Mucosa of rectum (tissue), 2 donors: ENCODE results near the gene POLK.
"Not testable (repeated sequence)": the region's sequence is repeated elsewhere in the genome, so short reads cannot be mapped to it uniquely, and the experiment has no call there.

Experiments
- H3K27ac ChIP-seq, 2 donors: one replicate each; pipeline ENCODE4 v1.7.0; 2013; ENCODE audit warnings: inconsistent platforms in 2 of 2, low read depth in 2 of 2, low read length in 2 of 2
- H3K27me3 ChIP-seq, 2 donors: one replicate each; pipeline ENCODE4 v1.7.0; 2013; ENCODE audit warnings: low read length in 2 of 2; ENCODE audit not compliant: control insufficient read depth in 2 of 2, insufficient read depth in 2 of 2
- H3K36me3 ChIP-seq, 2 donors: one replicate each; pipeline ENCODE4 v1.7.0; 2013; ENCODE audit warnings: low read length in 2 of 2; ENCODE audit not compliant: control insufficient read depth in 2 of 2, insufficient read depth in 2 of 2
- H3K4me1 ChIP-seq, 2 donors: one replicate each; pipeline ENCODE4 v1.7.0; 2013; ENCODE audit warnings: low read length in 2 of 2, mild to moderate bottlenecking in 1 of 2; ENCODE audit not compliant: control insufficient read depth in 2 of 2, insufficient read depth in 2 of 2
- H3K4me3 ChIP-seq, 2 donors: one replicate each; pipeline ENCODE4 v1.7.0; 2013; ENCODE audit warnings: low read length in 2 of 2
- H3K9ac ChIP-seq, 2 donors: one replicate each; pipeline ENCODE4 v1.7.0; 2013; ENCODE audit warnings: low read length in 2 of 2, low read depth in 1 of 2, mild to moderate bottlenecking in 1 of 2
- H3K9me3 ChIP-seq, 2 donors: one replicate each; pipeline ENCODE4 v1.7.0; 2013; ENCODE audit warnings: low read length in 2 of 2; ENCODE audit not compliant: control insufficient read depth in 2 of 2
- donor health status: healthy.
- donor health status: Normal muscosa, but diverticular disease.

Gene POLK

DNA sequence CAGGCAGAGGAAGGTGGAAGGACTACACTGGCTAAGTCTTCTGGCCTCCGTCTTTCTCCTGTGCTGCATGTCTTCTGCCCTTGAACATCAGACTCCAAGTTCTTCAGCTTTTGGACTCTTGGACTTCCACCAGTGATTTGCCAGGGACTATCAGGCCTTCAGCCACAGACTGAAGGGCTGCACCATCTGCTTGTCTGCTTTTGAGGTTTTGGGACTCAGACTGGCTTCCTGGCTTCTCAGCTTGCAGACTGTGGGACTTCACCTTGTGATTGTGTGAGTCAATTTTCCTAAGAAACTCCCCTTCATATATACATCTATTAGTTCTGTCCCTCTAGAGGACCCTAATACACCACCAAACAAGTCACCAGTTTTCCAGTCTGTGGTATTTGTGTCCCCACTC is 89.9 kb downstream of the POLK start:
- Histone ChIP-seq H3K4me1 (no peaks in the 10 kb centered on the region), H3K9ac (no peak overlapping the region), H3K36me3 (peaks cover 7 to 10% of the 10 kb centered on the region in 2 donors), H3K27me3 (no peaks in the 10 kb centered on the region), H3K9me3 (no peaks in the 10 kb centered on the region), H3K4me3 (no peak overlapping the region), H3K27ac (no peak overlapping the region)

- Histone ChIP-seq H3K4me3 (no peak overlapping the region), H3K36me3 (peaks cover 7 to 10% of the 10 kb centered on the region in 2 donors), H3K9ac (no peak overlapping the region)
Observed at GRCh38 chr5:75601996-75602395, 90.3 kb downstream of the POLK start.

DNA sequence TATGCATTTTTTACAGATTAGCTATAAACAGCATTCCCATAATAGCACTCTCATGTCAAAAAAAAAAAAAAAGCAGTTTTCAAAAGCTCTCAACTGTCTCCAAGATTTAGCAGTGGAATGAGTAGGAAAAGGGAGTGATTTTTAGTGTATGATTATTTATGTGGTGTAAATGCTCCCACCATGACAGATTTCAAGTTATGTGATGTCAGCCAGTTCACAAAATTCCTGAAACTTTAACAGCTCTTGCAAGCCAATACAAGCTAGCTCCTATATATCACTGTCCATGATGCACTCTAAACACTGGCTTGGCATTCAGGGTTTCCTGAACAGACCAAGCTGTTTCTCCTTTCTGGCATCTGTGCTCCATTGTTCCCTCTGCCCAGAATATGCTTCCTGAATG is 91.7 kb downstream of the POLK start:
- H3K4me3 ChIP-seq, result no peak overlapping the region
- no peaks in the 10 kb centered on the region for H3K4me1 ChIP-seq
- no peak overlapping the region for H3K27ac ChIP-seq
- no peak overlapping the region for H3K9ac ChIP-seq
- no peaks in the 10 kb centered on the region for H3K9me3 ChIP-seq
- H3K27me3 ChIP-seq, result no peaks in the 10 kb centered on the region
- H3K36me3 ChIP-seq, result peaks cover 7 to 10% of the 10 kb centered on the region in 2 donors

More at GRCh38 chr5:75601996-75602395, 90.3 kb downstream of the POLK start:
- Histone ChIP-seq H3K27ac (no peak overlapping the region), H3K9me3 (no peaks in the 10 kb centered on the region), H3K27me3 (no peaks in the 10 kb centered on the region), H3K4me1 (no peaks in the 10 kb centered on the region)

DNA sequence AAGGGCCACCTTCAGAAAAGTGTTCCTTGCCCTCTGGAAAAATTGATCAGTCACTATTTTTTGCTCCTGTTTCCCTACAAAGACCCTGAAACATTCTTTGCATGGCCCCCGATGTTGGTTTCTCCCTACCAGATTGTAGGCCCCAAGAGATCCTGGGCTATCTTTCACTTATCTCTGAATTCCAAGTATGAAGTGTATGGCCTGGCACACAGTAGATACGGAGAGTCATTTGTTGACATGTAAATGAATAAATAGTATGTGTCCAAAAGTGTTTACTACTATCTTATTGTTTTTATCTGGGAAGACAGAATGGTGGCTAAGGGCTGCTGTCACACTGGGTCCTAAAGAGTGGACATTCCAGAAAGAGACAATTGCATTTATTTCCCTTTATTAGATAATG is 92.1 kb downstream of the POLK start:
- no peak overlapping the region for H3K4me3 ChIP-seq

DNA sequence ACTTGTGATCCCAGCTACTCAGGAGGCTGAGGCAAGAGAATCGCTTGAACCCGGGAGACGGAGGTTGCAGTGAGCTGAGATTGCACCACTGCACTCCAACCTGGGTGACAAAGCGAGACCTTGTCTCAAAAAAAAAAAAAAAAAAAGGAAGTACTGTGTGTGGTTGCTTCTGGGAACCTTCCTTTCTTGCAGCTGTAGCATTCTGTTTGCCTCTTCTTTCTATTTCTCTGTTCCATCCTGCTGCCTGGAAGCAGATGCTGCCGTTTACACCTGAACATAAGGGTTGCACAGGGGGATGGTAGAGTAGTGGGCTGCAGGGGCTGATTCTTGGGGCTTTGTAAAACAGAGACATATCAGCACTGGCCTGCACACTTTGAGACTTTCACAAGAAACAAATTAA is 95.7 kb downstream of the POLK start:
- not testable (repeated sequence) for H3K36me3 ChIP-seq, H3K4me3 ChIP-seq, H3K9me3 ChIP-seq, H3K27ac ChIP-seq, H3K27me3 ChIP-seq, H3K4me1 ChIP-seq, H3K9ac ChIP-seq

More for the DNA sequence above, 92.1 kb downstream of the POLK start:
- H3K27ac ChIP-seq, result no peak overlapping the region
- no peak overlapping the region for H3K9ac ChIP-seq
- H3K9me3 ChIP-seq, result no peaks in the 10 kb centered on the region
- no peaks in the 10 kb centered on the region for H3K27me3 ChIP-seq
- H3K36me3 ChIP-seq, result peaks cover 7 to 10% of the 10 kb centered on the region in 2 donors
- no peaks in the 10 kb centered on the region for H3K4me1 ChIP-seq

- Histone ChIP-seq H3K27ac (no peak overlapping the region), H3K36me3 (no peaks in the 10 kb centered on the region), H3K4me3 (no peak overlapping the region), H3K9ac (no peak overlapping the region), H3K4me1 (peaks cover 3 to 6% of the 10 kb centered on the region in 2 donors), H3K27me3 (no peaks in the 10 kb centered on the region), H3K9me3 (no peaks in the 10 kb centered on the region)
Observed at GRCh38 chr5:75608870-75609269, 97.2 kb downstream of the POLK start.

- Histone ChIP-seq H3K4me3 (no peak overlapping the region), H3K9ac (no peak overlapping the region), H3K36me3 (no peaks in the 10 kb centered on the region), H3K27ac (no peak overlapping the region), H3K9me3 (no peaks in the 10 kb centered on the region), H3K27me3 (no peaks in the 10 kb centered on the region), H3K4me1 (peaks cover 3 to 13% of the 10 kb centered on the region in 2 donors)
Observed at GRCh38 chr5:75610201-75610600, 98.5 kb downstream of the POLK start.

- Histone ChIP-seq H3K4me1 (peaks cover 3 to 13% of the 10 kb centered on the region in 2 donors), H3K4me3 (peak overlapping the region; percentile 73 to 84), H3K9ac (peak overlapping the region; percentile 86 to 87), H3K27ac (peak overlapping the region; percentile 80 to 81)
- not testable (repeated sequence) for H3K9me3 ChIP-seq, H3K27me3 ChIP-seq, H3K36me3 ChIP-seq
Observed at GRCh38 chr5:75610859-75611310, 99.2 kb downstream of the POLK start.

DNA sequence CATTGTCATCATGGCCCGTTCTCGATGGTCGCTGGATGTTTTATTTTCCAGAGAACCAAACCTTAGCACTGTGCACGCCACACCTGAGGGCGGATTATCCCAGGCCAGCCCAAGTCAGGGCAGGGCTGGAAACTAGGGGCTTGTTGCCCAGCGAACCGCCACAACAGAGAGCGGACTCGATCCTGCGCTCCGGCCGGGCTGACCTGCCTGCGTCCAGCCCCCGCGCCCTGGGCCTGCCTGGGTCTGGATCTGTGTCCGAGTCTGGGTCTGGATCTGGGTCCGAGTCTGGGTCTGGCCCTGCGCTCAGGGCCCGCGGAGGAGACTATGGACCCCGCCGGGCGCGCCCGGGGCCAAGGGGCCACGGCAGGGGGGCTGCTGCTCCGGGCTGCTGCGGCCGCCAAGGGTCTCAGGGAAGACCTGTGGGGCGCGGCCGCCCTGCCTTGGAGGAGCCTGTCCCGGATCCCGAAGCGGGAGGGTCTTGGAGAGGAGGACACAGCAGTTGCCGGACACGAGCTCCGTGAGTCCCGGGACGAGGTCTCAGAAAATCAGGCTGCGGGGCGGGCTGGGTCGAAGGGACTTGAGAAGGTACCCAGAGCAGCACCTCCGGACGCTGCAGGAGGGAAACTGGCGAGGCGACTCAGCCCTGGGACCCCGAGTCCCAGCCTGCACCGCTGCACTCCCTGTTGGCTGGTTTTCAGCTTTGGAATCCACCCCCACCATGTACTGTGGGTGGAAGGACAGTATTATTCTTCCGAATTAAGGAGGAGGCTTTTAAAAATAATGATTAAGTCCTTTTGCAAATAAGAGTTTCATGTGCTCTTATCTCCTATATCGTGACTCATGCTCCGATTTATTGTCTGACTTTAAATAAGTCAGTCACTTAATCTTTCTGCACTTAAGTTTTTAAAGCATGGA is 99.9 kb downstream of the POLK start, which contains the start of gene ANKDD1B:
Gene ANKDD1B (plus strand): TSS at position 143 of the 915 bp plus-strand sequence. CDS start 182 bp downstream, at position 325.
- Histone ChIP-seq H3K36me3 (no peaks in the 10 kb centered on the region), H3K9ac (peak within 1 kb of the TSS; percentile 86 to 87), H3K9me3 (no peaks in the 10 kb centered on the region), H3K4me1 (peaks cover 3 to 16% of the 10 kb centered on the region in 2 donors), H3K4me3 (peak within 1 kb of the TSS; percentile 73 to 84), H3K27me3 (no peaks in the 10 kb centered on the region), H3K27ac (peak within 1 kb of the TSS; percentile 80 to 81)

DNA sequence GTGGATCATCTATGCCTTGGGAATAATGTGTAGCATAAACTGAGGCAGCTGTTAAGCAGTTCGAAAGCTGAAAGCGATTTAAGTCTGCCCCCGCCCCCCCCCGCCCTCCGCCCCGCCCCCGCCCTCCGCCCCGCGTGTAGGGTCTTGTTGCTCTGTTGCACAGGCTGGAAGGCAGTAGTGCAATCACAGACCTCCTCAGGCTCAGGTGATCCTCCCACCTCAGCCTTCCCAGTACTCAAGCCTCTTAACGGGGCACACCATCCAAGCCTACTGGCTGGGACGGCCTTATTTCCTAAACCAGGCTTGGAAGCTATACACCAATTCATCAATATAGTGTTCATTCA is 100.5 kb downstream of the POLK start:
- Histone ChIP-seq H3K9ac (no peak overlapping the region), H3K4me3 (peak overlapping the region; percentile 73 to 84), H3K4me1 (peaks cover 9 to 21% of the 10 kb centered on the region in 2 donors), H3K9me3 (no peaks in the 10 kb centered on the region), H3K27me3 (no peaks in the 10 kb centered on the region), H3K27ac (no peak overlapping the region), H3K36me3 (no peaks in the 10 kb centered on the region)
